ENCODE results near the gene FAM117B. TPM values are rescaled to one million over a fixed set of nuclear protein-coding genes. Genes with fewer than 3 reads are reported as not detected.

Gene FAM117B
- total RNA-seq, 1 donor from 2014 or later: 21.4 TPM

DNA sequence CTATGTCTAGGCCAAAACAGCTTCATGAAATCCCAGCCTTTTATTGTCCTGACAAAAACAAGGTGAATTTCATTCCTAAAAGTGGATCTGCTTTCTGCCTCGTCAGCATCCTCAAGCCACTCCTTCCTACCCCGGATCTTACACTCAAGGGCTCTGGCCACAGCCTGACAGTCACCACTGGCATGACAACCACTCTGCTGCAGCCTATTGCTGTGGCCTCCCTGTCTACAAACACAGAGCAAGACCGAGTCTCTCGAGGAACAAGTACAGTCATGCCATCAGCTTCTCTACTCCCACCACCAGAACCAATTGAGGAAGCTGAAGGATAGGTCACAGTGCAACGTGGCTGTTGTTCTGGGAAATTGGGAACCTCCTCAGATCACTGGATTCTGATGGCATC lies 130.7 kb downstream of the FAM117B start:
- no peaks in the 10 kb centered on the region for H3K9me3 Mint-ChIP-seq
- H3K27ac Mint-ChIP-seq: no peak overlapping the region

DNA sequence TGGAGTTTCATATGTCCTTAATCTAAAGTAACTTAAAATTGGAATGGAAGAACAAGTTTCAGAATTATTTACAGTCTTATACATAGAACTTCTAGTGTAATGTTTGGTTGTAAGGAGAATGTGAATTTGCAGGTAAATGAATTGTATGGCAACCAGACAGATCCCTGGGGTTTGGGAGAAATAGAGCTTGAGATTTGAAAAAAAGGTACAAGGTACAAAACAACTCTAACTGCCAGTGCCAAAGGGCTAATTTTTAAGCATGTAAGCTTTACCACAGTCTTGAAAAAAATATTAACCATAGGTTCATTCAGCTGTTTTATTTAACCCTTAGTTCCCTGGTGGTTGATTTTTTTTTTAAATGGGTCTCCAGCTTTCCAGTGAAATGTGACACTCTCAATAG lies 133.5 kb downstream of the FAM117B start:
- no peak overlapping the region for H3K27ac Mint-ChIP-seq

More for the DNA sequence above, 130.7 kb downstream of the FAM117B start:
- TF ChIP-seq, protein P1, sequence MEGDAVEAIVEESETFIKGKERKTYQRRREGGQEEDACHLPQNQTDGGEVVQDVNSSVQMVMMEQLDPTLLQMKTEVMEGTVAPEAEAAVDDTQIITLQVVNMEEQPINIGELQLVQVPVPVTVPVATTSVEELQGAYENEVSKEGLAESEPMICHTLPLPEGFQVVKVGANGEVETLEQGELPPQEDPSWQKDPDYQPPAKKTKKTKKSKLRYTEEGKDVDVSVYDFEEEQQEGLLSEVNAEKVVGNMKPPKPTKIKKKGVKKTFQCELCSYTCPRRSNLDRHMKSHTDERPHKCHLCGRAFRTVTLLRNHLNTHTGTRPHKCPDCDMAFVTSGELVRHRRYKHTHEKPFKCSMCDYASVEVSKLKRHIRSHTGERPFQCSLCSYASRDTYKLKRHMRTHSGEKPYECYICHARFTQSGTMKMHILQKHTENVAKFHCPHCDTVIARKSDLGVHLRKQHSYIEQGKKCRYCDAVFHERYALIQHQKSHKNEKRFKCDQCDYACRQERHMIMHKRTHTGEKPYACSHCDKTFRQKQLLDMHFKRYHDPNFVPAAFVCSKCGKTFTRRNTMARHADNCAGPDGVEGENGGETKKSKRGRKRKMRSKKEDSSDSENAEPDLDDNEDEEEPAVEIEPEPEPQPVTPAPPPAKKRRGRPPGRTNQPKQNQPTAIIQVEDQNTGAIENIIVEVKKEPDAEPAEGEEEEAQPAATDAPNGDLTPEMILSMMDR (conservative IDR thresholded peaks at IDR 0.05): no peak
- no peak for DNase-seq (ENCODE audit: extremely low spot score, unreplicated experiment)
- Mint-ChIP-seq H3K27me3 (no peaks in the 10 kb centered on the region), H3K36me3 (peaks cover 35% of the 10 kb centered on the region), H3K4me1 (ENCODE audit: unreplicated experiment) (peaks cover 13% of the 10 kb centered on the region), H3K4me3 (no peak overlapping the region)

DNA sequence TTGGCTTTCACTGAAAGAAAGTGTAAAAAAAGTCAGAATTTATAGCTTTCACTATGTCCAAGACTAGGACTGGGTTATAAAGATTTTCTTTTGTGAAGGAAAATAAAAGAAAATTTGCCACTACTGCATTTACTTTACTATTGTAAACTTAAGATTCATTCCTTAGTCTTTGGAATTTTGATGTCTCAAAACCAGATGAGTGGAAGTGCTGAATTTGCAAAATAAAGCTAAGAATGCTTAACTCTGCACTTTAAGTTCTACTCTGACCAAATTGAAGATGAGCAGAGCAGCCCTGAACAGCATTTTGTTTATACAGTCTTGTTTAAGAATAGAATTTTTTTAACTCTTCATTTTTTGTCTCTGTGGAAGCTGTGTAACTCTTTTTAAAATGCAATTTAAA lies 134.4 kb downstream of the FAM117B start:
- Mint-ChIP-seq H3K27ac (no peak overlapping the region), H3K9me3 (no peaks in the 10 kb centered on the region), H3K36me3 (peaks cover 18% of the 10 kb centered on the region), H3K4me1 (ENCODE audit: unreplicated experiment) (peaks cover 4% of the 10 kb centered on the region), H3K27me3 (no peaks in the 10 kb centered on the region), H3K4me3 (no peak overlapping the region)
- DNase-seq (ENCODE audit: extremely low spot score, unreplicated experiment): no peak
- TF ChIP-seq, protein P1 (conservative IDR thresholded peaks at IDR 0.05): no peak

More for the DNA sequence above, 133.5 kb downstream of the FAM117B start:
- no peak for DNase-seq (ENCODE audit: extremely low spot score, unreplicated experiment)
- no peak overlapping the region for H3K4me3 Mint-ChIP-seq
- H3K4me1 Mint-ChIP-seq (ENCODE audit: unreplicated experiment): peaks cover 4% of the 10 kb centered on the region
- TF ChIP-seq, protein P1 (conservative IDR thresholded peaks at IDR 0.05): no peak
- H3K9me3 Mint-ChIP-seq: no peaks in the 10 kb centered on the region
- H3K36me3 Mint-ChIP-seq: peaks cover 25% of the 10 kb centered on the region
- no peaks in the 10 kb centered on the region for H3K27me3 Mint-ChIP-seq

DNA sequence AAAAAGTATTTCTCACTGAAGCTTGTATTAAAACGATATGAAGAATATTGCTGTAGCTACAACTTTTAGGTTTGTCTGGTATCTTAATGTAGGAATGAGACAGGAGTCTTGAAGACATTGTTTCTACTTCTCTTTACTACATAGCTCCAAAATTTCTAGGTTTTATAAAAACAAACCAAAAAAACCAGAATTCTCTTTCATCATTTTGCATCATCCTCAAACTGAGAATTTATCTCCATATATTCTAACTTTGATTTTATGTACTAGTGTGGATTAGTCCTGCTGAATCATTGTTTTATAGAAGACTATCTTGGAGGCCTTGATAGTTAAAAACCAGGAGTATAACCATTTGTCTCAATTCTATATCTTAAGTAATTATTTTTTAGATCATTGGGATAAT lies 136.6 kb downstream of the FAM117B start:
- no peak for DNase-seq (ENCODE audit: extremely low spot score, unreplicated experiment)
- H3K9me3 Mint-ChIP-seq: no peaks in the 10 kb centered on the region
- peaks cover 16% of the 10 kb centered on the region for H3K36me3 Mint-ChIP-seq
- no peak overlapping the region for H3K4me3 Mint-ChIP-seq
- TF ChIP-seq, protein P1 (conservative IDR thresholded peaks at IDR 0.05): no peak
- H3K27me3 Mint-ChIP-seq: no peaks in the 10 kb centered on the region
- peaks cover 4% of the 10 kb centered on the region for H3K4me1 Mint-ChIP-seq (ENCODE audit: unreplicated experiment)
- H3K27ac Mint-ChIP-seq: no peak overlapping the region

DNA sequence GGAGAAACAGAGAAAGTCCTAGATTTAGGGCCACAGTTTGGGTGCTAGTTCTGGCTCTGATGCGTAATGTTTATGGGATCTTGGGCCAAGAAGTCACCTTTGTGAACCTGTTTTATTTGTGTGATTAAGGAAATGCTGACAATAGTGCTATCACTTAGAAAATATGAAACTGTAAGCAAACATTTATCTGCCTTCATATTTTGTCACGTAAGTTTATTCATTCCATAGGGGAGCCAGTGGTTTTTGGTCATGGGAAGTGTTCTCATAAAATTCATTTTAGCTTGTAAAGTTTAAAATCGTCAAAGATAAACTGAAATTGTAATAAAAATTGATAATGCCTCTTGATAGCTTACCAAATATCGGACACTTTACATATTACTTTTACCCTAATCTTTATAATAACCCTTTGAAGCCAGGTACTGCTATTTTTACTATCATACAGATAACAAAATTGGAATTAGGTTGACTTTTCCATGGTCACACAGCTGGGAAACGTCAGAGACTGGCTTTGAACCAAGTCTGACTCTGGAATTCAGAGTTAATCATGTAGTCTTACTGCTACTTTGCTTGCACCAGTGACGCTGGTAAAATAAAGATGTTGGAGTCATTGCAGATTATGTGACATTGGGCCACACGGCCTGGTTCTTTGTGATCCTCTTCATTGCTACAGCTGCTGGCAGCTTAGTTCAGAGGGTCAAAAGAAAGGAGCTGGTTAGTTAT lies 137.1 kb downstream of the FAM117B start:
- Mint-ChIP-seq H3K9me3 (no peaks in the 10 kb centered on the region), H3K27ac (no peak overlapping the region), H3K36me3 (peaks cover 13% of the 10 kb centered on the region), H3K27me3 (no peaks in the 10 kb centered on the region), H3K4me3 (no peak overlapping the region), H3K4me1 (ENCODE audit: unreplicated experiment) (peaks cover 4% of the 10 kb centered on the region)
- DNase-seq (ENCODE audit: extremely low spot score, unreplicated experiment): no peak
- TF ChIP-seq, protein P1 (conservative IDR thresholded peaks at IDR 0.05): no peak

Data from type B pancreatic cell (in vitro differentiated cells).